PC-9 (cell line): ENCODE data around the gene PUM1. TPM values are rescaled to one million over a fixed set of nuclear protein-coding genes. Genes with fewer than 3 reads are reported as not detected.

Source experiments
- BruUV-seq: library from RNA; stranded (reverse); fragments of 400-500 nt; replicated peaks from 2 replicates; lab custom pipeline; 2021; lab: Mats Ljungman, UMichigan
- CTCF ChIA-PET: fragments of 300-600 bp; sonication (Branson Sonifier 250); formaldehyde crosslinking; loops from one replicate; lab custom pipeline; 2022; ENCODE audit warnings: antibody characterized with exemption; lab: Charles Lee
- POLR2A ChIA-PET: fragments of 300-600 bp; sonication (Branson Sonifier 250); formaldehyde crosslinking; loops from one replicate; lab custom pipeline; 2022; ENCODE audit warnings: antibody characterized with exemption; ENCODE audit not compliant: unreplicated experiment; lab: Charles Lee
- DNase-seq, 2 experiments: peaks; one replicate each; pipeline versions ENCODE4 v3.0.0 to v3.0.0-alpha.2; 2015 to 2022; ENCODE audit warnings: mixed read lengths in 1 of 2
- H2AFZ ChIP-seq: fragments of 200-600 bp; sonication (generic); 2 replicates; pipeline ENCODE4 v1.8.1; 2017; ENCODE audit warnings: antibody characterized with exemption
- H3F3A ChIP-seq: fragments of 200-600 bp; sonication (generic); 2 replicates; pipeline ENCODE4 v1.8.1; 2017; ENCODE audit warnings: antibody characterized with exemption, mild to moderate bottlenecking, low read depth; ENCODE audit not compliant: insufficient read depth
- H3K27ac ChIP-seq: fragments of 200-600 bp; sonication (generic); 2 replicates; pipeline ENCODE4 v1.6.1; 2016; ENCODE audit warnings: mixed run types
- H3K27me3 ChIP-seq: fragments of 200-600 bp; sonication (generic); 2 replicates; pipeline ENCODE4 v1.6.1; 2016; ENCODE audit warnings: low read depth, mixed run types; ENCODE audit not compliant: insufficient read depth
- H3K36me3 ChIP-seq: fragments of 200-600 bp; sonication (generic); 2 replicates; pipeline ENCODE4 v1.6.1; 2016; ENCODE audit warnings: low read depth, mixed run types
- H3K4me1 ChIP-seq: fragments of 200-600 bp; sonication (generic); replicated peaks from 2 replicates; pipeline ENCODE4 v1.6.1; 2016; ENCODE audit warnings: mixed run types; ENCODE audit not compliant: insufficient read depth
- H3K4me2 ChIP-seq: fragments of 200-600 bp; sonication (generic); 2 replicates; pipeline ENCODE4 v1.6.1; 2017; ENCODE audit warnings: mixed run types
- H3K4me3 ChIP-seq: fragments of 200-600 bp; sonication (generic); 2 replicates; pipeline ENCODE4 v1.6.1; 2016; ENCODE audit warnings: mixed run types
- H3K79me2 ChIP-seq: fragments of 200-600 bp; sonication (generic); 2 replicates; pipeline ENCODE4 v1.6.1; 2017; ENCODE audit warnings: low read depth, mixed run types
- H3K9me2 ChIP-seq: fragments of 200-600 bp; sonication (generic); 2 replicates; pipeline ENCODE4 v1.8.1; 2017; ENCODE audit warnings: mild to moderate bottlenecking; ENCODE audit not compliant: insufficient read depth
- H3K9me3 ChIP-seq: fragments of 200-600 bp; sonication (generic); 2 replicates; pipeline ENCODE4 v1.8.1; 2016; ENCODE audit warnings: low read depth; ENCODE audit not compliant: insufficient read depth
- H4K20me1 ChIP-seq: fragments of 200-600 bp; sonication (generic); 2 replicates; pipeline ENCODE4 v1.8.1; 2017; ENCODE audit not compliant: insufficient read depth
- EZH2 ChIP-seq: fragments of 200-600 bp; sonication (generic); IDR thresholded peaks from 2 replicates; pipeline ENCODE4 v1.8.0; 2017; ENCODE audit warnings: antibody characterized with exemption, low read depth
- intact Hi-C: fragments of 100-400 bp; cut with micrococcal nuclease; formaldehyde crosslinking; loops from one replicate; pipeline ENCODE4 v1.10.0; 2022; ENCODE audit not compliant: unreplicated experiment
- total RNA-seq: library from RNA; stranded (reverse); gene quantifications from 2 replicates; pipeline ENCODE4 v1.2.3, GENCODE V29; 2021
- TF ChIP-seq, protein P1 (sequence below): fragments of 200-600 bp; sonication (generic); conservative IDR thresholded peaks from 2 replicates; pipeline ENCODE4 v1.6.1; 2017; ENCODE audit warnings: mixed run types, antibody characterized with exemption, mild to moderate bottlenecking, moderate library complexity

PUM1 gene
- total RNA-seq, 1 experiment from 2014 or later = 117 TPM

DNA sequence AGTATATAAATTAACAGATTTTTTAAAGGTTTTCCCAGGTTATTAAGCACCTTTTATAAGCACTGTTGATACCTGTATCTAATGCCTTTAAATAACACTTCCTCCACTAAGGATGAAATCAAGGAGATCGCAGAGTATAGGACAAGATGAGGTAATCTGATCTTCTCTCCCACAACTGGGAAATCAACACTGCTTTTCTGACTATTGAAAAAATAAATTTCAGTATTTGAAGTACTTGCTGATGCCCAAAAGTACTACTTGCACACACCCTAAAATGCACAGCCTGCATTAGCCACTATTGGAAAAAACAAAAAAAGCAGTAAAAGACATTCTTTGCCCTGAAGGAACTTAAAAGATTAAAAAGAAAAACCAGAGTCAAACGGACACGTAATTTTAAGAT is 48.6 kb downstream of the PUM1 start:
- Histone ChIP-seq H2AFZ (no peak overlapping the region), H4K20me1 (peaks cover 96% of the 10 kb centered on the region), H3F3A (peaks cover 9% of the 10 kb centered on the region; the same call in 1 of the 2 replicates), H3K79me2 (peaks cover 98% of the 10 kb centered on the region), H3K4me3 (no peak overlapping the region), H3K4me2 (no peak overlapping the region), H3K36me3 (no peaks in the 10 kb centered on the region), H3K27me3 (no peaks in the 10 kb centered on the region), H3K9me2 (no peaks in the 10 kb centered on the region), H3K9me3 (no peaks in the 10 kb centered on the region), H3K27ac (no peak overlapping the region), H3K4me1 (no peaks in the 10 kb centered on the region)
- no TSS peak for BruUV-seq
- intact Hi-C loops = no loop called here
- CTCF ChIA-PET = no interaction called here
- POLR2A ChIA-PET = no interaction called here
- TF ChIP-seq, protein P1, sequence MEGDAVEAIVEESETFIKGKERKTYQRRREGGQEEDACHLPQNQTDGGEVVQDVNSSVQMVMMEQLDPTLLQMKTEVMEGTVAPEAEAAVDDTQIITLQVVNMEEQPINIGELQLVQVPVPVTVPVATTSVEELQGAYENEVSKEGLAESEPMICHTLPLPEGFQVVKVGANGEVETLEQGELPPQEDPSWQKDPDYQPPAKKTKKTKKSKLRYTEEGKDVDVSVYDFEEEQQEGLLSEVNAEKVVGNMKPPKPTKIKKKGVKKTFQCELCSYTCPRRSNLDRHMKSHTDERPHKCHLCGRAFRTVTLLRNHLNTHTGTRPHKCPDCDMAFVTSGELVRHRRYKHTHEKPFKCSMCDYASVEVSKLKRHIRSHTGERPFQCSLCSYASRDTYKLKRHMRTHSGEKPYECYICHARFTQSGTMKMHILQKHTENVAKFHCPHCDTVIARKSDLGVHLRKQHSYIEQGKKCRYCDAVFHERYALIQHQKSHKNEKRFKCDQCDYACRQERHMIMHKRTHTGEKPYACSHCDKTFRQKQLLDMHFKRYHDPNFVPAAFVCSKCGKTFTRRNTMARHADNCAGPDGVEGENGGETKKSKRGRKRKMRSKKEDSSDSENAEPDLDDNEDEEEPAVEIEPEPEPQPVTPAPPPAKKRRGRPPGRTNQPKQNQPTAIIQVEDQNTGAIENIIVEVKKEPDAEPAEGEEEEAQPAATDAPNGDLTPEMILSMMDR = no peak
- TF ChIP-seq EZH2 = no peak
- DNase-seq = no peak

GRCh38 chr1:31013187-31013864 is 52.2 kb downstream of the PUM1 start:
- Histone ChIP-seq H4K20me1 (peaks cover 97% of the 10 kb centered on the region), H2AFZ (no peak overlapping the region), H3K27me3 (no peaks in the 10 kb centered on the region), H3K36me3 (no peaks in the 10 kb centered on the region), H3K27ac (no peak overlapping the region), H3K4me2 (no peak overlapping the region), H3K9me3 (no peaks in the 10 kb centered on the region), H3K9me2 (no peaks in the 10 kb centered on the region), H3K4me1 (peaks cover 1% of the 10 kb centered on the region; the same call in 1 of the 2 replicates), H3K79me2 (peaks cover 98% of the 10 kb centered on the region), H3K4me3 (no peak overlapping the region), H3F3A (peaks cover 15% of the 10 kb centered on the region; the same call in 1 of the 2 replicates)
- POLR2A ChIA-PET = interaction anchor here (0.5 kb wide), 1 partner anchor 23 kb away, joined by 12 read pairs; no protein-coding TSS in a partner anchor
- intact Hi-C loops = no loop called here
- CTCF ChIA-PET = no interaction called here
- BruUV-seq = no TSS peak
- DNase-seq = no peak
- TF ChIP-seq, protein P1 = no peak
- TF ChIP-seq EZH2 = no peak

DNA sequence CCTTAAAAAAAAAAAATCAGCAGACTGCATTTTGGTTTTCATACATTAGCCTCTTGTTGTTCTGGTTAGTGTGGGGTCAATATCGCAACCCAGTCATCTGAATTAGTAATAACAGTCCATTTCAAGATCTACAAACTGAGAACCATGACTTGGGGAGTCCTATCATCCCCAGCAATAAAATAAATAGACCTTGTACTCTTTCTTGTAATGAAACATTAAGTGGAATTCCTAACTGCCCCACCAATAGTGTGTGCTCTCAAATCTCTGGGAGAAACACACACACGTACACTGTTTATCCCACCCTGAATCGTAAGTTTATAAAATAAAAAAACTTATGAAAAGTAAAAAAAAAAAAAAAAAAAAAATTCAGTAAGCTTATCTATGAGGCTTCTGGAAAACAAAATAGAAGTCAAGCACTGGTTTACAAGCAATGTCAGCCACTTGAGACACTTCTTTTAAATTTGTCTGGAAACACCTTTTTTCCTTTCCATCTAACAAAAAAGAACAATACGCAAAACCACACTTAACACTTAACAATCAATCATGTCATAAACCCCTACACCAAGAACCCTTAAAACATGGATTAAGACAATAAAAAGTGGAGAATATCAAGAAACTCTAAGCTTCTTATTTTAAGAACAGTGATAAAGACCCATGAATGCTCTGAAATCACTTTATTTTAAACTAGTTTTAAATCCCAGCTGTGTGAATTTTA is 53.1 kb downstream of the PUM1 start:
- H3K4me2 ChIP-seq = no peak overlapping the region
- no peaks in the 10 kb centered on the region for H3K27me3 ChIP-seq
- H3K36me3 ChIP-seq = no peaks in the 10 kb centered on the region
- peaks cover 11% of the 10 kb centered on the region; the same call in 1 of the 2 replicates for H3K4me1 ChIP-seq
- H3K9me3 ChIP-seq = no peaks in the 10 kb centered on the region
- H4K20me1 ChIP-seq = peaks cover 97% of the 10 kb centered on the region
- intact Hi-C loops = no loop called here
- no peak overlapping the region for H3K27ac ChIP-seq
- no peak for TF ChIP-seq EZH2
- TF ChIP-seq, protein P1 = no peak
- no peak for DNase-seq
- ChIA-PET POLR2A (no interaction called here), CTCF (no interaction called here)
- H2AFZ ChIP-seq = no peak overlapping the region
- H3F3A ChIP-seq = peaks cover 15% of the 10 kb centered on the region; the same call in 1 of the 2 replicates
- peaks cover 98% of the 10 kb centered on the region for H3K79me2 ChIP-seq
- no peaks in the 10 kb centered on the region for H3K9me2 ChIP-seq
- H3K4me3 ChIP-seq = no peak overlapping the region
- BruUV-seq = no TSS peak
